ENCODE data around the gene SAMD4A. TPM values are rescaled to one million over a fixed set of nuclear protein-coding genes. Genes with fewer than 3 reads are reported as not detected.

The SAMD4A gene
- total and polyA plus RNA-seq, 10 donors: 2.3 to 31.0 (median 21.2) TPM

DNA sequence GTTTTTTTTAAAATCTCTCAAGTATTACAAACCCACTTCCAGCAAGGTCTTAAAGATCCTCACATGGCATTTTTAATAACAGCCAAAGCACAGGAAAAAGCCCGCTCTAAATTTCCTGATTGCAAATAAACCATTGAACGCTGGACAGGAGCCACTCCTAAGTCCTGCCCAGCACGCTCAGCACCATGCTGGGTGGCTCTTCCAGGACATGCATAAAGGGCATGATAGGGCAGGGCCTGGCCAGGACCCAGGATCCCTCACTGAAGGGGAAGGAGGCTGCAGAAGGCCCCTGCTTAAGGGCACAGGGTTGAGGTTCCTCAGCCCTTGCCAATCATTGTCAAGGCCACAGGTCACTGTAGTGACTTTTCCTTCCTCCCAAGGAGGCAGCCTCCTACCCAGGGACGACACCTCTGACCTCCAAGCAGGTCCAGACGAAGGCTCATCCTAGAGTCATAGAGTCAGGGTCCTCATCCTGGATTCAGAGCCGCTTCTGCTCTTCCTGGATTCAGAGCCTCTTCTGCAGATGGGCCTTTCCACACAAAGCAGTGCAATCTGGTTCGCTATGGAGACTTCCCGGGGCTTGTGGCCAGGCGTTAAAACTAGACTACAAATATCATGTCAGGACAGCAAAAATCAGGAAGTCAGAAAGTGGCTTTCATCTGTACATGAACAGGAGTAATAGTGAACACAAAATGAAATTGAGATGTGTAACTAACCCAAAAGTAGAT lies 211.9 kb downstream of the SAMD4A start:
- Histone ChIP-seq H3K9me3 (no peaks in the 10 kb centered on the region), H3K27me3 (replicated peaks in 1 of 7) (no peaks in the 10 kb centered on the region), H3K4me3 (no peak overlapping the region), H3K36me3 (peaks cover 0 to 62% (median 4%) of the 10 kb centered on the region in 6 donors), H3K4me1 (peaks cover 17 to 72% (median 43%) of the 10 kb centered on the region in 6 donors), H3K27ac (peak overlapping the region in 1 of 8 donors; percentile 41)
- intact Hi-C loops (cut with DNase I; ENCODE audit: low total_unique reads): no loop called here
- DNase-seq: no peak
- WGBS, 5 donors: 61 to 74% (median 67%) methylated on average over 9 of the region's 9 CpGs
- TF ChIP-seq POLR2AphosphoS5 (IDR thresholded peaks at IDR 0.05): no peak
- TF ChIP-seq, protein P1, sequence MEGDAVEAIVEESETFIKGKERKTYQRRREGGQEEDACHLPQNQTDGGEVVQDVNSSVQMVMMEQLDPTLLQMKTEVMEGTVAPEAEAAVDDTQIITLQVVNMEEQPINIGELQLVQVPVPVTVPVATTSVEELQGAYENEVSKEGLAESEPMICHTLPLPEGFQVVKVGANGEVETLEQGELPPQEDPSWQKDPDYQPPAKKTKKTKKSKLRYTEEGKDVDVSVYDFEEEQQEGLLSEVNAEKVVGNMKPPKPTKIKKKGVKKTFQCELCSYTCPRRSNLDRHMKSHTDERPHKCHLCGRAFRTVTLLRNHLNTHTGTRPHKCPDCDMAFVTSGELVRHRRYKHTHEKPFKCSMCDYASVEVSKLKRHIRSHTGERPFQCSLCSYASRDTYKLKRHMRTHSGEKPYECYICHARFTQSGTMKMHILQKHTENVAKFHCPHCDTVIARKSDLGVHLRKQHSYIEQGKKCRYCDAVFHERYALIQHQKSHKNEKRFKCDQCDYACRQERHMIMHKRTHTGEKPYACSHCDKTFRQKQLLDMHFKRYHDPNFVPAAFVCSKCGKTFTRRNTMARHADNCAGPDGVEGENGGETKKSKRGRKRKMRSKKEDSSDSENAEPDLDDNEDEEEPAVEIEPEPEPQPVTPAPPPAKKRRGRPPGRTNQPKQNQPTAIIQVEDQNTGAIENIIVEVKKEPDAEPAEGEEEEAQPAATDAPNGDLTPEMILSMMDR (IDR thresholded peaks at IDR 0.05 in 8 of 11, conservative IDR thresholded peaks at IDR 0.05 in 3 of 11): no peak
- no peak for TF ChIP-seq POLR2A (IDR thresholded peaks at IDR 0.05)

DNA sequence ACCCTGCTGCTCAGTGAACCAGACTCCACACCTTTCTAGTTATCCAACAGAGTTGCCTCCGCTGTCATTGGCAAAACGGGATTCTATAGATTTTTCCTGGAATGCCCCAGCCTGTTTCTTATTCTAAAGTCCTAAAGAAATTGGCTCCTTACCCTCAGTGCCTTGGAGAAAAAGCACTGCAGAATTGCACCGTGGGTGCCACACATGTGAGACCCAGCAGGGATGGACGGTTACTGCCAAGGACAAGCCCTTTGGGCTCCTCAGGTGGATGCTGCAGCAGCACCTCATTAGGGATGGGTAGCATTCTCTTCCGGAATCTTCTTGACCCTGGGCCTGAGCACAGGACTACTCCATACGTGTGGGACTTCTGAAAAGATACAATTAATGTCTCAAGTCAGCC lies 214.2 kb downstream of the SAMD4A start:
- Histone ChIP-seq H3K4me3 (no peak overlapping the region), H3K9me3 (no peaks in the 10 kb centered on the region), H3K27ac (no peak overlapping the region), H3K36me3 (peaks cover 0 to 71% (median 8%) of the 10 kb centered on the region in 6 donors), H3K4me1 (peaks cover 11 to 54% (median 32%) of the 10 kb centered on the region in 6 donors), H3K27me3 (replicated peaks in 1 of 7) (no peaks in the 10 kb centered on the region)
- no peak for TF ChIP-seq POLR2A (IDR thresholded peaks at IDR 0.05)
- TF ChIP-seq, protein P1 (IDR thresholded peaks at IDR 0.05 in 8 of 11, conservative IDR thresholded peaks at IDR 0.05 in 3 of 11): no peak
- no peak for TF ChIP-seq POLR2AphosphoS5 (IDR thresholded peaks at IDR 0.05)
- 76 to 88% (median 85%) methylated on average over 6 of the region's 6 CpGs for WGBS, 5 donors
- no peak for DNase-seq
- intact Hi-C loops (cut with DNase I; ENCODE audit: low total_unique reads): no loop called here

DNA sequence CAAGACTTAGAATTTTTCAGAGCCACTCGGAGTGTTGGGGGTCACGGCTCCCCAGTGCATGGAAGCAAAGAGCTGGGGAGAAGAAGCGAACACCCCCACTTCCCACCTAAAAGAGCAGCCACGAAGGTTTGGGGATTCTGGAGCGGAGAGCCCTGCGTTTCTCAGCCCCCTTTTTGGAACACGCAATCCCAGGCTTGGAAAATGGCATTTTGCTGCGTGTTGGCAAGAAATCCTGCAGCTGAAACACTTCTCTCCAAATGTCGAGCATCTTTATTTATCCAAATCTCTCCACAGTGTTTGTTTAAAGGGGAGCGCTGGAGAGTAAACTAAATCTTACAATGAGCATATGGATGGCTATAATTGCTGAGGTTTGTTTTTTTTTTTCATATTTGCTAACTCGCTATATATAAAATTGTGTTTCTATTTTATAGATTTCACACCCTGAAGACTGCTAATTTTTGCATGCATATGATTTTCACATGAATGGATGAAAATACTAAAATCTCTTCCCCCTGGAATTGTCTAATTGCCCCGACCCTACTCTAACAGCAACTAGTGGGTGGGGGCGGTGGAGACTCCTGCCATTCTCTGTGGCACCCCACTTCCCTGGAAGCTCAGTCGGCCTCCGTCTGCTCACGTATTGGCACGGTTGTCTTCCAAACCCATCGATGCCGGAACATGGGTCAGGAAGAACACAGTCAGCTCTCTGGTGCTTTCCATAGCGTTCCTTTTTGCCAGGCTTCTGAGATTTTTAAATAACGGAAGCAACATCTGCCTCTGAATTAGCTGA lies 215.2 kb downstream of the SAMD4A start:
- 78 to 90% (median 79%) methylated on average over 21 of the region's 21 CpGs for WGBS, 5 donors
- Histone ChIP-seq H3K27me3 (replicated peaks in 1 of 7) (no peaks in the 10 kb centered on the region), H3K4me1 (peaks cover 6 to 48% (median 28%) of the 10 kb centered on the region in 6 donors)

More for the DNA sequence above, 215.2 kb downstream of the SAMD4A start:
- no peak for DNase-seq
- Histone ChIP-seq H3K4me3 (peak overlapping the region in 1 of 8 donors; percentile 21), H3K27ac (peak overlapping the region in 4 of 8 donors; percentile 7 to 76 (median 58)), H3K9me3 (no peaks in the 10 kb centered on the region), H3K36me3 (peaks cover 0 to 72% (median 8%) of the 10 kb centered on the region in 6 donors)
- intact Hi-C loops (cut with DNase I; ENCODE audit: low total_unique reads): no loop called here
- TF ChIP-seq, protein P1 (IDR thresholded peaks at IDR 0.05 in 8 of 11, conservative IDR thresholded peaks at IDR 0.05 in 3 of 11): no peak
- TF ChIP-seq POLR2AphosphoS5 (IDR thresholded peaks at IDR 0.05) (no peak), POLR2A (IDR thresholded peaks at IDR 0.05) (no peak)
